DMS153 treated with DMSO at 0.1 percent for 48 hours (cell line): ENCODE results near the gene PANX2.
"Not testable (repeated sequence)": the region's sequence is repeated elsewhere in the genome, so short reads cannot be mapped to it uniquely, and the experiment has no call there.

ENCODE experiments used
- DNase-seq: peaks from one replicate; lab custom pipeline; 2025; ENCODE audit not compliant: unreplicated experiment; lab: John Stamatoyannopoulos, UW

The PANX2 gene

DNA sequence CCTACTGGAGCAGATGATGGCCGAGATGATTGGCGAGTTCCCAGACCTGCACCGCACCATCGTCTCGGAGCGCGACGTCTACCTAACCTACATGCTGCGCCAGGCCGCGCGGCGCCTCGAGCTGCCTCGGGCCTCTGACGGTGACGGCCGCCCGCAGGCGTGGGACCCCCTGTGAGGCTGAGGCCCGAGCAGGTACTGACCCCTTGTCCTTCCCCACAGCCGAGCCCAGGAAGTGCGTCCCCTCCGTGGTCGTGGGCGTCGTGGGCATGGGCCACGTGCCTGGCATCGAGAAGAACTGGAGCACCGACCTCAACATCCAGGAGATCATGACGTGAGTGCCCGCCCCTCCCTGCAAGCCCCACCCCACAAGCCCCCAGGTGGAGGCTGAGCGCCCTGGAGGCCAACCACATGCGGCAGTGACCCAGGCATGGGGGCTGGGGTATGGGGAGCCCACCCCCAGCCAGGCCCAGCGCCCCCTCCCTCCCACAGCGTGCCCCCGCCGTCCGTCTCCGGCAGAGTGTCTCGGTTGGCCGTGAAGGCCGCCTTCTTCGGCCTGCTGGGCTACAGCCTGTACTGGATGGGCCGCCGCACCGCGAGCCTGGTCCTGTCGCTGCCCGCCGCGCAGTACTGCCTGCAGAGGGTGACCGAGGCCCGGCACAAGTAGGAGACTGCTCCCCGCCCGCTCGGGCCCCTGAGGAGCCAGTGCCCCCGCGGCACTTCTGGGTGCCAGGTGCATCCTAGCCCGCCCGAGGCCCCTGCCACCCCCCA is 27.5 kb downstream of the PANX2 start:
- no peak for DNase-seq

DNA sequence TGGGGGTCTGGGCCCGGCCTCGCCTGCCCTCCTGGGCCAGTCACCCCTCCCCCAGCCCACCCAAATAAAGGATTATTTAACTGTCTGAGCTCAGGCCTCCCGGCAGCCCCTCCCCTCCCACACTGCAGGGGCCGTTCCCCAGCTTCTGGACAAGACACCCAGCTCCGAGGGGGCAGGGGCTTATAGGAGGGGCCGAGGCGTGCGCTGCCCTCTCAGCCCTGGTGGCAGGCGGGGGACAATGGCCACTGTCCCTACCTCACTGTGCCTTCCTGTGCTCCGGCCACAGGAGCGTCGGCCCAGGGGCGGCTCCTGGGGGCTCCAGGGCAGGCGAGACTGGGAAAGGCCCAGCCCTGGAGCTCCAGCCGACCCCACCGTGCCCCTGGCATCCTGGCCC is 28.1 kb downstream of the PANX2 start:
- DNase-seq, result no peak

DNA sequence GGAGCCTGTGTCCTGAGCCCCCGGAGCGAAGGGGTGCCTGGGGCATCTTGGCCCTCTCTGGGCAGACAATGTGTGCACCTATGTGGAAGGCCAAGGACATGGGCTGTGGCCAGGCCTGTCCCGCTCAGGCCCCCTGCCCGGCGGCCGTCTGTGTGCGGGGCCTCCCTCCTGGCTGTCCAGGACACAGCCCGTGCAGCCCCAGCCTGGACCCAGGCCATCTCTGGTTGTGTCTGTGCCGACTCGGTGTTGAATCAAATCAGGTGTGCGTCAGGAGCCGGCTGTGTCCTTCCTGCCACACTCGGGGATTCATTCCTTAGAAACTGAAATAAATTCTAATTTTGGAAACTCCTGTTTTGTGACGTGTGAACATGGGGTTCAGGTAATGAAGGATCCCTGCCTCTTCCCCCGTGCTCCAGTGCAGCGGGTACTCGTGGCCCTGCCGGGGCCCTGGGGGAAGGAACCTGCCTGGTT is 28.8 kb downstream of the PANX2 start:
- no peak for DNase-seq

DNA sequence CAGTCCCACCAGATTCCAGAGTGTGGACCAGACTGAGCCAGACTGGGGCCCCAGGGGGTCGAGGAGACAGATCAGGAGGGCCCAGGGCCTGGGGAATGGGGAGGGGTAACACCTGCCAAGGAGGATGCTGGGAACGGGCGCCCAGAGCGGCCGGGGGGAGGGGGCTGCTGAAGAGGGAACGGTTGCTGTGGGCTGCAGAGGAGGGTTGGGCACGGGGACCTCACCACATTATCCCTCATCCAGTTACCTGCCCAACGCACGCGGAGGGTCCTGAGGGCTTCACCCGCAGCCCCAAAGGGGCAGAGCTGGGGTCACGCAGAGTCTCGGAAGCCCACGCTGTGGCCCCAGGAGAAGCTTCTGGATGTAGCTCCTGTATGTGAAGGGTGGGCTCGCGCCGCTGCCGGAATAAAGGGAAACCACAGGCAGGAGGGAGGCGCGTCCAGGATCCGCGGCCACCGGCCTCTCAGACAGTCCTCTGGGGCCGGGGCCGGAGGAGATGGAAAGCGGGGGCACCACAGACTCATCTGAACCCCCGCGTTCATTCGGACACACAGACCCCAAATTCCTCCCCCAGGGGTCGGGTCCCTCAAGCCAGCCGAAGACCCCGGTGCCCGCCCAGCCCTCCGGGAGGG is 29.4 kb downstream of the PANX2 start:
- DNase-seq, result no peak

DNA sequence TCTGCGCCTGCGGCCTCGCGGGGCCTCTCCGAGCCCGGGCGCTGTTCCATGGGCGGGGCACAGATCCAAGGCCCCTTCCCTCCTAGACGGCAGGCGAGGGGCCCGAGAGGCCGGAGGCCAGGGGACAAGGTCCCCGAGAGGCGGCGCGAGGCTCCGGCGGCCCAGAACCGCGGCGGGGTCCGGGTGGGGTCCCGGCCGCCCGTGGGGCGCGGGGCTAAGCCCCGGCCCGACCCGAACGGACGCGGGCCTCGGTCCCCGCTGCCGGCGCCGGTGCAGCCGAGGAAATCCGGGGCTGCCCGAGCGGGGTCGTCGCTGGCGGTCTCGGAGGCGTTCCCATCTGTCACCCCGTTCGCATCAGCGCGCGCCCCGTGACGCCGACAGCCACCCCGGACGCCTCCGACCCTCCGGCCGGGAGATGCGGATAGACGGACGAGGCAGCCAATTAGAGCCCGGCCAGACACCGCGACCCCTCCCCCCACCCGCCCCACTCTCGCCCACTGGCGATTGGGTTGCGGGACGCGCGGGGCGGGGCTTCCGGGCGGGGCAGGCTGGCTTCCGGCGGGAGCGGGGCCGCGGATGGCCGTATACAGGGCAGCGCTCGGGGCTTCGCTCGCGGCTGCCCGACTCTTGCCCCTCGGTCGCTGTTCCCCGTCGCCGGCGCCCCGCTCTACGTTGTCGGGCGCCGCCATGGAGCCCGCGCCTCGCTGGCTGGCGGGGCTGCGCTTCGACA is 30.1 kb downstream of the PANX2 start, which contains the start of gene SELENOO:
Gene SELENOO (plus strand): TSS at position 551 of the 730 bp plus-strand sequence. CDS start 26 bp downstream, at position 577.
- peak; percentile 55 for DNase-seq

DNA sequence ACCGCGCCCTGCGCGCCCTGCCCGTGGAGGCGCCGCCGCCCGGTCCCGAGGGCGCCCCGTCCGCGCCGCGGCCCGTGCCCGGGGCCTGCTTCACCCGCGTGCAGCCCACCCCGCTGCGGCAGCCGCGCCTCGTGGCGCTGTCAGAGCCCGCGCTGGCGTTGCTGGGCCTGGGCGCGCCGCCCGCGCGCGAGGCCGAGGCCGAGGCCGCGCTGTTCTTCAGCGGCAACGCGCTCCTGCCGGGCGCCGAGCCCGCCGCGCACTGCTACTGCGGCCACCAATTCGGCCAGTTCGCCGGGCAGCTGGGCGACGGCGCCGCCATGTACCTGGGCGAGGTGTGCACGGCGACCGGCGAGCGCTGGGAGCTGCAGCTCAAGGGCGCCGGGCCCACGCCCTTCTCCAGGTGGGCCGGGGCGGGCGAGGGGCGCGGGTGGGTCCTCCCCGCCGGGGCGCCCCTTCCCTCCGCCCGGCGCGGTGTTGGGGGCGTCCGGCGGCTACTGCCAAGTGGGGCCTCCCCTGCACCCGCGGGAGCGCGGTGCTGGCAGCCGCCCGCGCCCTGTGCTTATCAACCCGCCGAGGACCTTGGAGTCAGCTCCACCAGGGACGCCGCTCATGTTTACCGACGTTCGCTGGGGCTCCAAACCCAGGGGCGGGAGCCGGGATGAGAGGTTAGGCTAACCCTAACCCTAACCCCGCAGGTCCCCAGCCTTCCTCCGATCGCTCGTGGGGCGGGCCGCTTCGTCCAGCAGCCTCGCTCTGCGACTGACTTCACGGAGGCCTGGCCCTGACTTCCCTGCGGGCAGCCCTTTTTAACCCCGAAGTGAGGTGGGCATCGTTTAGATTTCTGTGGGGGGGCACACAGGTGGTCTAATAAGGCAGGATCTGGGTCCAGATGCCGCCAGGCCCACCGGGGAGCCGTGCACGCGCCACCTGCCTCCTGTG is 30.9 kb downstream of the PANX2 start:
- no peak for DNase-seq

DNA sequence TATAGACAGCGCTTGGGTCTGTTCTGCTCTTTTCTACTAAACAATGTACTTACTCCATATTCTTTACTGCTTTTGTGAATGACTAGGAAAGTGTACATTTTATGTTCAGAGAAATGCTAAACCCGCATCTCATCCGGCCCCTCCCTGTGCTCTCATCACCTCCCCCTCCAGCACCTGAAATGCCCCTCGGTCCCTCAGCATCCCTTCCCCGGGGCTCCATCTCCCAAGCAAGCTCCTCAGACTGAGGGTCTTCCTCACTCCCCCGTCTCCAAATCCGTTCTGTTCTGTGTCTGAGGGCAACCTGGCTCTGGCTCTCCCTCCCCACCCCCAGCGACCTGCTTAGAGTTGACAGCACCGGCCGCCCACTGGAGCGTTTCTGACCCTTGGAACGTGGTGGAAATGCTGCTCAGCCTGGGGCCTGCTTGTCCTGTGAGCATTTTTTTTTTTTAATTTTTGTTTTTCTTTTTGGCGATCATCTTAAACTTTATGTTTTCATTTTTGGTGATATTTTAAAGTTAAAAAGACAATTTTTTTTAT is 31.7 kb downstream of the PANX2 start:
- DNase-seq, result no peak

DNA sequence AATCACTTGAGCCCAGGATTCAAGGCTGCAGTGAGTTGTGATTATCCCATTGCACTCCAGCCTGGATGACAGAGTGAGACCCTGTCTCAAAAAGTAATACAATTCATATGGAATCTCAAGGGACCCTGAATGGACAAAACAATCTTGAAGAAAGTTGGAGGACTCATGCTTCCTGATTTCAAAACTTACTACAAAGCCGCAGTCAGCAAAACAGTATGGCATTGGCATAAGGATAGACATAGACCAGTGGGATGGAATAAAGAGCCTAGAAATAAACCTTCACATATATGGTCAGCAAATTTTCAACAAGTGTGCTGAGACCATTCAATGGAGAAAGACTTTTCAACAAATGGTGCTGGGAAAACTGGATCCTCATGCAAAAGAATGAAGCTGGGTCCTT is 32.8 kb downstream of the PANX2 start:
- no peak for DNase-seq

DNA sequence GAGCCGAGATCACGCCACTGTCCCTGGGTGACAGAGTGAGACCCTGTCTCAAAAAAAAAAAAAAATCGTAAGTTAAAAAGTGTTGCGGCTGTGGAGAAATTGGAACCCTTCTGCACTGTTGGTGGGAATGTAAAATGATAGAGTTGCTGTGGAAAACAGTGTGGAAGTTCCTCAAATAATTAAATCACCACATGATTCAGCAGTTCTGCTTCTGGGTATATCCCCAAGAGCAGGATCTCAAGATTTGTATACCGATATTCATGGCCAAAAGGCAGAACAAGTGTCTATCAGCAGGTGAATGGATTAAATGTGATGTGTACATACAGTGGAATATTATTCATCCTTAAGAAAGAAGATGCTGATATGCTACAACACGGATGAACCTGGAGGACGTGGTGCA is 34.0 kb downstream of the PANX2 start:
- no peak for DNase-seq

DNA sequence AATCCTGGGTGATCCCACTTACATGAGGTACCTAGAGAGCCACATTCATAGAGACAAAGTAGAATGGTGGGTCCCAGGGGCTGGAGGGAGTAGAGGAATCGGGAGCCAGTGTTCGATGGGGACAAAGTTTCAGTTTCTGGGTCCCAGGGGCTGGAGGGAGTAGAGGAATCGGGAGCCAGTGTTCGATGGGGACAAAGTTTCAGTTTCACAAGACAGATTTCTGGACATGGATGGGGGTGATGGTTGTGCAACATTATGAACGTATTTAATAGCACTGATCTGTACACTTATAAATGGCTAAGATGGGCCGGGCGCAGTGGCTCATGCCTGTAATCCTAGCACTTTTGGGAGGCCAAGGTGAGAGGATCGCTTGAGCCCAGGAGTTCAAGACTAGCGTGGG is 34.5 kb downstream of the PANX2 start:
- DNase-seq, result not testable (repeated sequence)

DNA sequence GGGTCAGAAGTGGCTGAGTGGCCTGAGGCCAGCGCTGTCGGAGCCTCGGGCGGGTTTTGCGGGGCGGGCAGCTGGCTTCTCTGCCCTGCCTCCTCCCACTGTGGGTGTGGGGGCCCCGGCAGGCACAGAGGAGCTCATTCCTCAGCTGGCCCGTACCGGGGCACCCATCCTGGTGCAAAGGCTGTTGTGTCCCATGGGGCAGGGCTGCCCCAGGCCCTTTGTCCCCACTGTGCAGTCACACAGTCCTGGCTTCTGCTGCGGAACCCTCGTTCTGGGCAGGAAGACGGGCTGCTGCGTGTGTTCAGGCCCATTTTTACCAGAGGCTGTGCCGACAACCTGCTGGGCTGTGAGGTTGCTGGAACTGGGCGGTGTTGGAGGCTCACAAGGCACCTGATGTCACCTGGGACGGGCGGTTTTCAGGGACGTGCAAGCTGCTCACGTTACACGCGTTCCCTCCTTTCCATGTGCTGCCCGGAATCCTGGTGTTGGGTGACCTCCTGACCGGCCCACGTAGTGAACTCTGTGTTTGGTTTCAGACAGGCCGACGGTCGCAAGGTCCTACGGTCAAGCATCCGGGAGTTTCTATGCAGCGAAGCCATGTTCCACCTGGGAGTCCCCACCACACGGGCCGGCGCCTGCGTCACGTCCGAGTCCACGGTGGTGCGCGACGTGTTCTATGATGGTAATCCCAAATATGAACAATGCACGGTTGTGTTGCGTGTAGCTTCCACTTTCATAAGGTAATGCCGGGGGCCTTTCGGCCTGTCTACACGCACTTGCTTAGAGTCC is 35.4 kb downstream of the PANX2 start:
- no peak for DNase-seq

DNA sequence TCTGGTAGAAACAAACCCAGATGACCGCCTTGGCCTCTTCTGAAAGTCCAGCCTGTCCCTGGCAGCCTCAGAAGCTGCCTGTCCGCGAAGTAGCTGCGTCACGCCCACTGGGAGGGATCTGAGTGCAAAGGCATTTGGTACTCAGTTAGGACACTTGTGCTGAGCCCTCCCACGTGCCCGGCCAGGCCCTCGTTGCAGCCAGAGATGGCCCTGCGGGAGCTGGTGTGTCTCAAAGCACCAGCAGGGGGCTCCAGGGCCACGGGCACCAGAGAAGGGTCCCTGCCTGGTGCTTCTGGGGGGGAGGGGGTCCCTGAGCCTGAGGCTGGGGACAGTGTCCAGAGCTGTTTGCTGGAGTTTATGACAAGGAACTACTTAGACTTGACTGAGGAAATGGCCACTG is 36.1 kb downstream of the PANX2 start:
- no peak for DNase-seq

DNA sequence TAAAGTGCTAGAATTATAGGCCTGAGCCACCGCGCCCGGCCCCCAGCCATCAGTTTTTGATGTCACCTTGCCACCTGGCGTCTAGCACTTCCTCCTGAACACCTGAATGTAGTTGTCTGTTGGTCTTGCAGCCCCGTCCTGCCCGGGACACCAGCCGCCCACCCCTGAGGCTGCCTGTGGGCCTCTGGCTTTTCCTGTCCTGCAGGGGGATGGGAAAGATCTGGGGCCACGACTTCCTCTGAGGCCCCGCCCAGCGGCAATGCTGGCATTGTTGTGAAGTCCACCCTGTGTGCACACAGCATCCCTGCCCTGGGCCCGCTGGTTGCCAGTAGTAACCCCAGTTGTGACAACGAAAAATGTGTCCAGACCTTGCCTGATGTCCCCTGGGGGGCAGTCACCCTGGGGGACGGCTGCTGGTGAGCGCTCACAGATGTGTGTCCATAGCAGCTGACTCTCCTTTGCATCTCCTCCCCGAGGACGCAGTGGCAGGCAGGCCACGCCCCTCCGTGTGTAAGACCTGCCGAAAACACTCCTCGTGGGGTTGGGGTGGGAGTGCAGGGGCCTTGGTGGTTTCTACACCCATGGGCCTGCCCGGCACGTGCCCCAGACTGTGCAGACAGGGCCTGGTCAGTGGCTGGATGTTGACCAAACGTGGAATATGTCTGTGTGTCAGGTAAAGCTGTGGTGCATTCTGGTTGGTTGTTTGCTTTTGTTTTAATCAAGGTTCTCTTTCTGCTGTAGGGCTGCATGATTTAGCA is 37.0 kb downstream of the PANX2 start:
- DNase-seq, result no peak

DNA sequence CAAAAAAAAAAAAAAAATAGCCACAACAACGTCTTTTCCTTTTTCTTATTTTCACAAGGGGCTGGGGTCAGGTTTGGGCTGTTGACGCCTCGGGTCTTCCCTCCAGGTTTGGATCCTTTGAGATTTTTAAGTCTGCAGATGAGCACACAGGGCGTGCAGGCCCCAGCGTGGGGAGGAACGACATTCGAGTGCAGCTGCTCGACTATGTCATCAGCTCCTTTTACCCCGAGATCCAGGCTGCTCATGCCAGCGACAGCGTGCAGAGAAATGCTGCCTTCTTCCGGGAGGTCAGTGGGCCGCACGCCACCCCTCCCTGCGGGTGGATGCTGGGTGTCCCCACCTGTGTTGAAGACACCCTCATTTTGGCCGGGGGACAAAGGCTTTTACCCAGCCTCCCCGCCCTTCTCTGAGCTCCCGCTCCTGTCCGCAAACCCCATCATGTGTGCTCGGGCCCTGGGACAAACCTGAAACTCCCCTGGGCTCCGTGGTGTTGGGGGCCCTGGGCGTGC is 38.0 kb downstream of the PANX2 start:
- no peak for DNase-seq

DNA sequence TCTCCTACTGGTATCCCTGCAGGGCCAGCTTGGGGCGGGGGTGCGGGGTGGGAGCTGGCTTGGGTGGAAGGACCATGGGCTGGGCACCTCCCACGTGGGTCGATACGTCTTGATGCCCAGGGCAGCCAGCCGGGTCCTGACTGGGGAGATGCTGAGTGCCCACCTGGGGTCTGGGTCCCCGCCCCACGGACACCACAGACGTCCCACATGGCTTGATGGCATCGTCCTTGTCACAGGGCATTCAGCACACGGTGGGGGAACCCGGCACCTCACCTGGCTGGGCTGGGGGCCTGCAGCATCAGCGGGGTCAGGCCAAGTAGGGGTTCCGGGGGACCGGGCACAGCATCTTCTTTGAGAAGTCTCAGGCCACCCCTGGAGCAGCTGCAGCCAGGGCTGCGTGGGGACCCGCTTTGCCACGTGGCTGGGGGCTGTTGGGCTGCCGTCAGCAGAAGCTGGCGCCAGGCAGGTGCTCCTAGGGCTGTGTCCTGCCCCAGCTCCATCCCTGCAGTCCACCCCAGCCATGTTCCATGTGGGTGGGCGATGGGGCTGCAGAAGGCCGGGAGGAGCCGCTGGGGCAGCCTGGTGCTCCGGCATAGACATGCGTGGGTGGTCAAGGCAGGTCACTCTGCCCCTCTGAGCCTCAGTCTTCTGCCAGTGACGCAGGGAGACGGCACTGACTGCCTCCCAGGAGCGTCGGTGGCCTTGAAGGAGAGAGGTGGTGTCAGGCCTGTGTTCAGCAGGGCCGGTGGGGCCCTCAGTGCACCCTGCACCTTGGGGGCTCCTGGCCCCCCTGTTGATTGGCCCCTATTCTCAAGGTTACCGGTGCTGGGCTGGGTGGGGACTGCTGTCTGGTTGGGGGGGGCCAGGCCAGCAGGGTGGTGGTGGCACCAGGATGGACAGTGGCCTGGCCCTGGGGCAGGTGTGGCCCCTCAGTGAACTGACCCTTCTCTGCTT is 38.7 kb downstream of the PANX2 start:
- DNase-seq, result no peak

DNA sequence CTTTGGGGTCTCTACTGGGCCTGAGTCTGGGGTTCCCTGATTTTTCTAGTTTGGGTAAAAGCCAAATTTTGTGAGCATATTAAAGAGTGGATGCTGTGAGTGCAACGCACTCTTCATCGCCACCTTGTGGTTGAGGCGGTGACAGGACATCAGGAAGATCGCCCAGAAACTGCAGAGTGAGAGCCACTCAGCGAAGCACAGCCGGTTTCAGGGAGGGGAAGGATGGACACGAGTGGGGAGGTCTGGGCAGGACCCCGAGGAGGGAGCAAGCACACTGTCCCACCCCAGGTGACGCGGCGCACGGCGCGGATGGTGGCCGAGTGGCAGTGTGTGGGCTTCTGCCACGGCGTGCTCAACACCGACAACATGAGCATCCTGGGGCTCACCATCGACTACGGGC is 39.4 kb downstream of the PANX2 start:
- DNase-seq, result peak; percentile 21

DNA sequence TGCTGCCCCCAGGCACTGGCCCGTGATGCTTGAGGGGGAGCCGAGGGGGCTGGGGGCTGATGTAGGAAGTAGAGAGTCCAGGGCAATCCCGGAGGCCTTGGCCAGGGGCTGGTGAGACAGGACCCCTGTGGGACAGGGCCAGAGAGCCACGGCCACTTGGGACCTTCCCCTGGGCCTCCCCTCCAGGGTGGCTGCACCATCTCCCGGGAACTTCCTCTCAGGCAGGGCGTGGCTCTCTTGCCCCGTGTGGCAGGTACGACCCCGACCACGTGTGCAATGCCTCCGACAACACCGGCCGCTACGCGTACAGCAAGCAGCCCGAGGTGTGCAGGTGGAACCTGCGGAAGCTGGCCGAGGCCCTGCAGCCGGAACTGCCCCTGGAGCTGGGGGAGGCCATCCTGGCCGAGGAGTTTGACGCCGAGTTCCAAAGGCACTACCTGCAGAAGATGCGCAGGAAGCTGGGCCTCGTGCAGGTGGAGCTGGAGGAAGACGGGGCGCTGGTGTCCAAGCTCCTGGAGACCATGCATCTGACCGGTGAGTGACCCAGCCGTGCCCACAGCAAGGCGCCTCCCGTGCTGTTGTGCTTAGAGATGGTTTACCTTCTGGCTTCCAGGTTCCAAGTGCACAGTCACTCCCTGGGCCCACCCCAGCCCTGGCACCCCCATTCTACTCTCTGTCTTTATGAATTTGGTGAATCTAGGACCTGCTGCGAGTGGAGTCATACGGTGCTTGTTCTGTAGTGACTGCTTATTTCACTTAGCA is 40.0 kb downstream of the PANX2 start:
- no peak for DNase-seq
